Measurements from ENCODE around the gene RHPN2. TPM values are rescaled to one million over a fixed set of nuclear protein-coding genes. Genes with fewer than 3 reads are reported as not detected.
A peak's percentile ranks its signal among the peaks of the same experiment; 100 is the strongest.

The RHPN2 gene
- total RNA-seq, 2 experiments from 2014 or later: 4.9 to 5.3 TPM

GRCh38 chr19:33071887-33072286, 7.2 kb upstream of the RHPN2 start:
- CTCF ChIA-PET: interaction anchor here (0.7 kb wide), 1 partner anchor 53 kb away, joined by 3 read pairs; no protein-coding TSS in a partner anchor
- Mint-ChIP-seq H3K36me3 (ENCODE audit: low read depth) (no peaks in the 10 kb centered on the region), H3K27ac (no peak overlapping the region), H3K4me1 (ENCODE audit: low read depth) (no peaks in the 10 kb centered on the region), H3K9me3 (no peaks in the 10 kb centered on the region), H3K27me3 (peaks cover 2% of the 10 kb centered on the region), H3K4me3 (no peak overlapping the region)
- POLR2A ChIA-PET: no interaction called here
- intact Hi-C loops (cut with micrococcal nuclease): no loop called here
- TF ChIP-seq CTCF (IDR thresholded peaks at IDR 0.05): no peak
- ATAC-seq (no peak), DNase-seq (no peak)

GRCh38 chr19:33067121-33067520, 2.4 kb upstream of the RHPN2 start:
- Mint-ChIP-seq H3K4me1 (ENCODE audit: low read depth) (peaks cover 4% of the 10 kb centered on the region), H3K27ac (no peak overlapping the region), H3K27me3 (peaks cover 15% of the 10 kb centered on the region), H3K4me3 (no peak overlapping the region), H3K9me3 (no peaks in the 10 kb centered on the region), H3K36me3 (ENCODE audit: low read depth) (no peaks in the 10 kb centered on the region)
- no peak for TF ChIP-seq CTCF (IDR thresholded peaks at IDR 0.05)
- ChIA-PET POLR2A (no interaction called here), CTCF (no interaction called here)
- DNase-seq (no peak), ATAC-seq (no peak)
- intact Hi-C loops (cut with micrococcal nuclease): no loop called here

- no peak for TF ChIP-seq CTCF (IDR thresholded peaks at IDR 0.05)
- peaks cover 4% of the 10 kb centered on the region for H3K4me1 Mint-ChIP-seq (ENCODE audit: low read depth)
- peaks cover 19% of the 10 kb centered on the region for H3K27me3 Mint-ChIP-seq
- DNase-seq (no peak), ATAC-seq (no peak)
- intact Hi-C loops (cut with micrococcal nuclease): no loop called here
- no peaks in the 10 kb centered on the region for H3K36me3 Mint-ChIP-seq (ENCODE audit: low read depth)
- ChIA-PET POLR2A (no interaction called here), CTCF (no interaction called here)
- no peaks in the 10 kb centered on the region for H3K9me3 Mint-ChIP-seq
- no peak overlapping the region for H3K27ac Mint-ChIP-seq
- H3K4me3 Mint-ChIP-seq: no peak overlapping the region
These were observed 1.9 kb upstream of the RHPN2 start for GRCh38 chr19:33066543-33066942.

GRCh38 chr19:33064458-33064791, 263 bp downstream of the RHPN2 start:
- H3K4me3 Mint-ChIP-seq: peak overlapping the region; percentile 69

More at GRCh38 chr19:33064458-33064791, 263 bp downstream of the RHPN2 start:
- ATAC-seq (peak; percentile 66), DNase-seq (peak; percentile 44)
- H3K27ac Mint-ChIP-seq: no peak overlapping the region
- no peaks in the 10 kb centered on the region for H3K36me3 Mint-ChIP-seq (ENCODE audit: low read depth)
- peaks cover 4% of the 10 kb centered on the region for H3K4me1 Mint-ChIP-seq (ENCODE audit: low read depth)
- peaks cover 27% of the 10 kb centered on the region for H3K27me3 Mint-ChIP-seq
- intact Hi-C loops (cut with micrococcal nuclease): no loop called here
- TF ChIP-seq CTCF (IDR thresholded peaks at IDR 0.05): no peak
- ChIA-PET CTCF (no interaction called here), POLR2A (interaction anchor here (0.8 kb wide), 1 partner anchor 16 kb away, joined by 3 read pairs; the partner anchor contains the start of gene GPATCH1)
- H3K9me3 Mint-ChIP-seq: no peaks in the 10 kb centered on the region
